Stomach (tissue), 9 donors: ENCODE measurements around the gene APCDD1L. TPM values are rescaled to one million over a fixed set of nuclear protein-coding genes. Genes with fewer than 3 reads are reported as not detected.

ENCODE experiments used
- DNase-seq, 2 donors: peaks; one replicate each; pipeline versions ENCODE4 v3.0.0 to v3.0.0-alpha.2; 2013 to 2019
- H3K27ac ChIP-seq, 5 donors: fragments of 200-600 bp in 4 of 5; sonication (generic) in 4 of 5; one replicate each; pipeline ENCODE4 v1.5.1; 2013 to 2019; ENCODE audit warnings: mild to moderate bottlenecking in 1 of 5, moderate library complexity in 1 of 5
- H3K27me3 ChIP-seq, 3 donors: fragments of 200-600 bp; sonication (generic); one replicate each; pipeline ENCODE4 v1.5.1; 2017 to 2019; ENCODE audit warnings: mixed run types in 1 of 3
- H3K36me3 ChIP-seq, 4 donors: fragments of 200-600 bp; sonication (generic); 1 replicate in 3 of 4; 2 replicates in 1 of 4; pipeline ENCODE4 v1.5.1; 2016 to 2019
- H3K4me1 ChIP-seq, 4 donors: fragments of 200-600 bp; sonication (generic); one replicate each; pipeline ENCODE4 v1.5.1; 2016 to 2019
- H3K4me3 ChIP-seq, 4 donors: fragments of 200-600 bp; sonication (generic) in 3 of 4; one replicate each; pipeline ENCODE4 v1.5.1; 2016 to 2019; ENCODE audit warnings: mild to moderate bottlenecking in 1 of 4
- H3K9me3 ChIP-seq, 4 donors: fragments of 200-600 bp; sonication (generic); one replicate each; pipeline ENCODE4 v1.5.1; 2016 to 2019
- EP300 ChIP-seq: sonication (generic); formaldehyde crosslinking; IDR thresholded peaks from one replicate; pipeline ENCODE4 v1.6.1; 2017; ENCODE audit warnings: antibody characterized with exemption
- POLR2A ChIP-seq, 4 donors: fragments of 450-650 bp; IDR thresholded peaks; one replicate each; pipeline ENCODE4 v1.6.1; 2016; ENCODE audit warnings: antibody characterized with exemption in 4 of 4, control low read depth in 2 of 4, mild to moderate bottlenecking in 1 of 4, moderate library complexity in 1 of 4
- POLR2AphosphoS5 ChIP-seq, 3 donors: sonication (generic); formaldehyde crosslinking; IDR thresholded peaks; one replicate each; pipeline ENCODE4 v1.6.1; 2016; ENCODE audit warnings: antibody characterized with exemption in 3 of 3
- WGBS, 5 donors: extraction: QIAGEN DNeasy Blood & Tissue Kit in 3 of 5; methylation state at CpG; one replicate each; pipeline versions ENCODE4 v1.1.5 to v1.1.7; 2013 to 2018; 5-methylcytosine and 5-hydroxymethylcytosine counted together
- intact Hi-C: fragments of 100-400 bp; cut with DNase I; formaldehyde crosslinking; loops from one replicate; pipeline ENCODE4 v1.15.1; 2023; ENCODE audit warnings: low total_unique reads
- polyA plus RNA-seq, 3 donors: library from polyadenylated mRNA; stranded (reverse); fragments of 200-250 nt; gene quantifications; one replicate each; pipeline ENCODE4 v1.2.3, GENCODE V29; 2013
- total RNA-seq, 5 donors: library from RNA; depleted of rRNA; stranded (reverse); fragments of >200 nt; gene quantifications; one replicate each; pipeline versions ENCODE4 v1.1.0 to v1.2.3, GENCODE V29; 2014 to 2016
- TF ChIP-seq, protein P1 (sequence below), 7 experiments: fragments of 450-650 bp in 4 of 7; fragments of 200-600 bp in 3 of 7; sonication (generic) in 3 of 7; IDR thresholded peaks; one replicate each; pipeline ENCODE4 v1.5.1; 2016 to 2019; ENCODE audit warnings: antibody characterized with exemption in 7 of 7, control low read depth in 2 of 7, mild to moderate bottlenecking in 1 of 7
- donor health status: healthy with polysubstance abuse.
- donor health status: Bipolar disorder and iron deficiency.
- donor health status: healthy.

APCDD1L gene
- total and polyA plus RNA-seq, 8 donors, result 0.12 to 2.0 (median 0.85) TPM; not detected in 4

DNA sequence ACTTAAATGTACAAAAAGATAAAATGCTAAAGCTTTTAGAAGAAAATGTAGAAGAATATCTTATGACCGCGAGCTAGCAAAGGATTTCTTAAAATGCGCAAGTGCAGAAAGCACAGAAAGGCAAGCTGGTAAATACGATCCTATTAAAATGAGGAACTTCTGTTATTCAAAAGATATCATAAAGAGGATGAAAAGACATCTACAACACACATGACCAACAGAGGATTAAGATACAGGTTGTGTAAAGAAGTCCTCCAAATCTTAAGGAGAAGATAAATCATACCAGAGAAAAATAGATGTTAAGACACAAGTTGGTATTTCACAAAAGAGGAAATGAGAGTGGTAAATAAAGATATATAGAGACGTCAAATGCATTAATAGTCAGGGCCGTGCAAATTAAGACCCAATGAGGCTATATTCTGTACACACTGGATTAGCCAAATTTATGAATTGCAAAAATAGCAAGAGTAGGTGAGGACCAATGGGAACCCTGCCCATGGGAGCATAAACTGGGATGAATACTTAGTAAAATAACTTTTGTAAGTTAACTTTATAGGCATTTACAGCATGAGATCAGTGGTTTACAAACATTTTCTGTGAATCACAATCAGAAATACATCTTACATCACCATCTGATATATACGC, 23.0 kb downstream of the APCDD1L start:
- Histone ChIP-seq H3K27ac (no peak overlapping the region), H3K4me3 (no peak overlapping the region), H3K4me1 (no peaks in the 10 kb centered on the region), H3K27me3 (no peaks in the 10 kb centered on the region), H3K9me3 (peaks cover 0 to 12% (median 0%) of the 10 kb centered on the region in 4 donors), H3K36me3 (no peaks in the 10 kb centered on the region)
- intact Hi-C loops, result no loop called here
- TF ChIP-seq, protein P1, sequence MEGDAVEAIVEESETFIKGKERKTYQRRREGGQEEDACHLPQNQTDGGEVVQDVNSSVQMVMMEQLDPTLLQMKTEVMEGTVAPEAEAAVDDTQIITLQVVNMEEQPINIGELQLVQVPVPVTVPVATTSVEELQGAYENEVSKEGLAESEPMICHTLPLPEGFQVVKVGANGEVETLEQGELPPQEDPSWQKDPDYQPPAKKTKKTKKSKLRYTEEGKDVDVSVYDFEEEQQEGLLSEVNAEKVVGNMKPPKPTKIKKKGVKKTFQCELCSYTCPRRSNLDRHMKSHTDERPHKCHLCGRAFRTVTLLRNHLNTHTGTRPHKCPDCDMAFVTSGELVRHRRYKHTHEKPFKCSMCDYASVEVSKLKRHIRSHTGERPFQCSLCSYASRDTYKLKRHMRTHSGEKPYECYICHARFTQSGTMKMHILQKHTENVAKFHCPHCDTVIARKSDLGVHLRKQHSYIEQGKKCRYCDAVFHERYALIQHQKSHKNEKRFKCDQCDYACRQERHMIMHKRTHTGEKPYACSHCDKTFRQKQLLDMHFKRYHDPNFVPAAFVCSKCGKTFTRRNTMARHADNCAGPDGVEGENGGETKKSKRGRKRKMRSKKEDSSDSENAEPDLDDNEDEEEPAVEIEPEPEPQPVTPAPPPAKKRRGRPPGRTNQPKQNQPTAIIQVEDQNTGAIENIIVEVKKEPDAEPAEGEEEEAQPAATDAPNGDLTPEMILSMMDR (IDR thresholded peaks at IDR 0.05), result no peak
- TF ChIP-seq EP300 (no peak), POLR2AphosphoS5 (IDR thresholded peaks at IDR 0.05) (no peak), POLR2A (IDR thresholded peaks at IDR 0.05) (no peak)
- DNase-seq, result no peak
- WGBS, 5 donors, result 81 to 88% (median 84%) methylated on average over 7 of the region's 7 CpGs

DNA sequence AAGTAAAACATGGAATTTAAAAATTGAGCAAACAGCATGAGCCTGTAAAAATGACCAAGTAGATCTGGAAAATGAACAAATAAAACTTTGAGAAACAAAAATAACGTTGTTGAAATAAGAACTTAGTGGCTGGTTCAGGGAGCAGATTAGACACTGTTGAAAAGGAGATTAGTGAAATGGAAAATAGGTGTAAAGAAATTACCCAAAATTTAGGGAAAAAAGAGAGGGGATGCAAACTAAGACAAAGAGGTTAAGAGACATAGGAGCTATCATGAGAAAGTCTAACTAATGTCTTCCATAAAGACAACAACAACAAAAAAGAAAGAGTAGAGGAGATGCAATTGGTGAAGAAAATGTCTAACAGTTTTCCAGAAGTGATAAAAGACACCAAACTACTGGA, 29.0 kb downstream of the APCDD1L start:
- DNase-seq, result no peak
- TF ChIP-seq EP300, result no peak
- intact Hi-C loops, result no loop called here

DNA sequence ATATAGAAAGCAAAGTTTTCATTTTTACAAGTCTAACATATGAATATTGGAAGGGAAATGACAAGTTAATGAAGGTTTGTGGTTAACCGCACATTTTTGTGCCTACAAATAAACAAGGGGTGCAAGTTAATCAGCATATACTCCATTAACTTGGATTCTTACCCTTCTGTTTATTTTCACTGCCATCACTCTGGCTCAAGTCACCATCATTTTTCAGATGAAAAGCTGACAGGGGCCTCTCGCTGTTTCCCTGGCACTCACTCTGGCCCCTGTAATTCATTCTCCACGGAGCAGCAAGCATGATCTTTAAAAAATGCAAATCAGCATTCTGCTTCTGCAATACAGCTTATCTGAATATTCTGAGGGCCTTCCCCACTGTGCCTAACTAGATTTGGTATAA, 29.8 kb downstream of the APCDD1L start:
- peaks cover 0 to 5% (median 1%) of the 10 kb centered on the region in 4 donors for H3K4me1 ChIP-seq
- no peak overlapping the region for H3K27ac ChIP-seq
- peaks cover 0 to 32% (median 17%) of the 10 kb centered on the region in 4 donors for H3K9me3 ChIP-seq
- H3K27me3 ChIP-seq, result peaks cover 0 to 11% (median 0%) of the 10 kb centered on the region in 3 donors
- intact Hi-C loops, result no loop called here
- no peak for DNase-seq
- no peak overlapping the region for H3K4me3 ChIP-seq
- 63 to 80% (median 78%) methylated on average over 3 of the region's 3 CpGs for WGBS, 5 donors
- H3K36me3 ChIP-seq, result no peaks in the 10 kb centered on the region
- TF ChIP-seq POLR2A (IDR thresholded peaks at IDR 0.05) (no peak), EP300 (no peak), POLR2AphosphoS5 (IDR thresholded peaks at IDR 0.05) (no peak)
- TF ChIP-seq, protein P1 (IDR thresholded peaks at IDR 0.05), result no peak

More for the DNA sequence above, 29.0 kb downstream of the APCDD1L start:
- H3K4me1 ChIP-seq, result peaks cover 0 to 5% (median 1%) of the 10 kb centered on the region in 4 donors
- no peaks in the 10 kb centered on the region for H3K36me3 ChIP-seq
- WGBS, 5 donors, result 29 to 38% (median 35%) methylated on average over 1 of the region's 1 CpG
- H3K4me3 ChIP-seq, result no peak overlapping the region
- peaks cover 0 to 8% (median 0%) of the 10 kb centered on the region in 3 donors for H3K27me3 ChIP-seq
- H3K9me3 ChIP-seq, result peaks cover 0 to 32% (median 17%) of the 10 kb centered on the region in 4 donors
- H3K27ac ChIP-seq, result no peak overlapping the region

DNA sequence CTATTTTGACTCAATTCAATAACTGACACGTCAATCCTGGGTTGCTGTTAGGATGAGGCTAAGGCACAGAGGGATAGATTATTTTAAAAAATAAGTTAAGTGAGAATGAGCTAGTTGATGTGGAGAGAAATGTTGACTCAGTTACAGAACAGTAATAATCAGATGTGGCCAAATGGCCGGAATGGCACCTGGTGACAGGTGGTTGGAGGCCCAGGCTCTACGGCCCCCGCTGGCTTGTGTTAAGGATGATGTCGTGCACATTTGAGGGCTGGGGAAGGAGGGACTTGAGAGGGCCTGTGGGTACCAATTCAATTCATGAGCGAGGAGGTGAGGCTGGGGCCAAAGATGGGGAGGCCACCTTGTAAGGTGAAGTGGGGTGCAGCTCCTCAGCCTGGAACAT, 31.7 kb downstream of the APCDD1L start:
- Histone ChIP-seq H3K36me3 (no peaks in the 10 kb centered on the region), H3K4me1 (peaks cover 0 to 5% (median 1%) of the 10 kb centered on the region in 4 donors), H3K27me3 (peaks cover 0 to 15% (median 0%) of the 10 kb centered on the region in 3 donors), H3K4me3 (no peak overlapping the region), H3K27ac (no peak overlapping the region), H3K9me3 (peaks cover 0 to 28% (median 20%) of the 10 kb centered on the region in 4 donors)
- intact Hi-C loops, result no loop called here
- 85 to 92% (median 90%) methylated on average over 6 of the region's 6 CpGs for WGBS, 5 donors
- DNase-seq, result peak in 1 of 2 donors; percentile 28
- TF ChIP-seq POLR2A (IDR thresholded peaks at IDR 0.05) (no peak), POLR2AphosphoS5 (IDR thresholded peaks at IDR 0.05) (no peak), EP300 (no peak)
- TF ChIP-seq, protein P1 (IDR thresholded peaks at IDR 0.05), result no peak

DNA sequence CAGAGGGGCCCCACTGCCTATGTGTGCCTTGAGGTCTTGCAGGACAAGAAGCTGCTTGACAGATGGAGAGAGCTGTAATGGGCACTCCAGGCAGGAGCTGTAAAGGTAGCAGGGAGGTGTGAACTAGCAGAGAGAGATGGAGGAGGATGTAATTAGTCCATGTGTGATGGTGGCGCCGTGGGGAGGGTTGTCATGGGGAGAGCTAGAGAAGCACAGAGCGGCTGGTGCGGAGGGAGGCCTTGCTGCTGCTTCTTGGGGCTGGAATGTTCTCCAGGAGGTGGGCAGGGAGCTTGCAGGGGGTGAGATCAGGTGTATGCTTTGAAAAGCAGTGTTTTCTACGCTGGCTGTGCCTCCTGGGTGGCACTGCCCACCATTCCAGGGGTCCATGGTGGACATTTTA, 32.1 kb downstream of the APCDD1L start:
- intact Hi-C loops, result no loop called here
- Histone ChIP-seq H3K27ac (no peak overlapping the region), H3K36me3 (no peaks in the 10 kb centered on the region), H3K9me3 (peaks cover 0 to 32% (median 25%) of the 10 kb centered on the region in 4 donors), H3K4me1 (peaks cover 0 to 5% (median 1%) of the 10 kb centered on the region in 4 donors), H3K27me3 (peaks cover 0 to 15% (median 0%) of the 10 kb centered on the region in 3 donors), H3K4me3 (no peak overlapping the region)
- peak in 1 of 2 donors; percentile 21 for DNase-seq
- WGBS, 5 donors, result 66 to 80% (median 73%) methylated on average over 5 of the region's 5 CpGs
- no peak for TF ChIP-seq EP300
- TF ChIP-seq, protein P1 (IDR thresholded peaks at IDR 0.05), result no peak
- no peak for TF ChIP-seq POLR2A (IDR thresholded peaks at IDR 0.05)
- TF ChIP-seq POLR2AphosphoS5 (IDR thresholded peaks at IDR 0.05), result no peak
